HEK293 (cell line): Measurements from ENCODE around the gene SNTG2.

ENCODE experiments used
- CTCF ChIA-PET: fragments of 350-600 bp; formaldehyde crosslinking; extraction: SDS; loops from one replicate; lab custom pipeline; 2021; ENCODE audit warnings: antibody characterized with exemption; lab: Yijun Ruan, JAX
- POLR2A ChIA-PET: fragments of 300-600 bp; formaldehyde crosslinking; extraction: SDS; loops from one replicate; lab custom pipeline; 2020; ENCODE audit warnings: antibody characterized with exemption, inconsistent platforms; lab: Yijun Ruan, JAX
- H3K27ac ChIP-seq: fragments of 200-500 bp; sonication (Bioruptor generic); 2 replicates; pipeline ENCODE4 v1.5.1; 2014; ENCODE audit warnings: low read depth, low read length, control low read depth, inconsistent platforms; ENCODE audit errors: extremely low read depth
- H3K36me3 ChIP-seq, 2 experiments: fragments of 200-500 bp in 1 of 2; sonication (Bioruptor generic) in 1 of 2; 1 replicate in 1 of 2; 2 replicates in 1 of 2; pipeline ENCODE4 v1.5.1; 2014 to 2017; ENCODE audit warnings: inconsistent platforms in 2 of 2, low read length in 2 of 2; ENCODE audit not compliant: control insufficient read depth in 2 of 2, insufficient read depth in 1 of 2
- H3K4me1 ChIP-seq: fragments of 200-500 bp; sonication (Bioruptor generic); 2 replicates; pipeline ENCODE4 v1.5.1; 2014; ENCODE audit warnings: mild to moderate bottlenecking, low read length, inconsistent platforms; ENCODE audit not compliant: control insufficient read depth, insufficient read depth
- H3K4me3 ChIP-seq: 2 replicates; pipeline ENCODE4 v1.5.1; 2011; ENCODE audit warnings: low read depth, mild to moderate bottlenecking, control low read depth, low read length, moderate library complexity
- H3K9me3 ChIP-seq: fragments of 200-500 bp; sonication (Bioruptor generic); 2 replicates; pipeline ENCODE4 v1.5.1; 2014; ENCODE audit warnings: low read depth, low read length, inconsistent platforms; ENCODE audit not compliant: control insufficient read depth, insufficient read depth
- KLF8 ChIP-seq: fragments of 450-650 bp; formaldehyde crosslinking; IDR thresholded peaks from 2 replicates; pipeline ENCODE4 v1.5.1; 2016; ENCODE audit warnings: missing biosample characterization, missing genetic modification characterization
- REPIN1 ChIP-seq: fragments of 450-650 bp; formaldehyde crosslinking; IDR thresholded peaks from 2 replicates; pipeline ENCODE4 v1.5.1; 2017; ENCODE audit warnings: missing biosample characterization, missing genetic modification characterization, low read depth
- SALL2 ChIP-seq: fragments of 450-650 bp; formaldehyde crosslinking; IDR thresholded peaks from 2 replicates; pipeline ENCODE4 v1.5.0; 2017; ENCODE audit warnings: missing biosample characterization, mild to moderate bottlenecking, missing genetic modification characterization, borderline replicate concordance
- ZBTB1 ChIP-seq: fragments of 450-650 bp; formaldehyde crosslinking; IDR thresholded peaks from 2 replicates; pipeline ENCODE4 v1.5.1; 2016; ENCODE audit warnings: missing biosample characterization, missing genetic modification characterization
- ZBTB8A ChIP-seq: fragments of 450-650 bp; formaldehyde crosslinking; IDR thresholded peaks from 2 replicates; pipeline ENCODE4 v1.5.1; 2016; ENCODE audit warnings: missing biosample characterization, missing genetic modification characterization
- ZFHX2 ChIP-seq: fragments of 450-650 bp; formaldehyde crosslinking; conservative IDR thresholded peaks from 2 replicates; pipeline ENCODE4 v1.5.1; 2016; ENCODE audit warnings: missing biosample characterization, missing genetic modification characterization
- ZNF157 ChIP-seq: fragments of 450-650 bp; formaldehyde crosslinking; IDR thresholded peaks from 2 replicates; pipeline ENCODE4 v1.5.1; 2016; ENCODE audit warnings: missing biosample characterization, missing genetic modification characterization
- ZNF211 ChIP-seq: fragments of 450-650 bp; formaldehyde crosslinking; IDR thresholded peaks from 2 replicates; pipeline ENCODE4 v1.5.1; 2016; ENCODE audit warnings: low read depth, missing biosample characterization, missing genetic modification characterization
- ZNF311 ChIP-seq: fragments of 450-650 bp; formaldehyde crosslinking; IDR thresholded peaks from 2 replicates; pipeline ENCODE4 v1.5.1; 2017; ENCODE audit warnings: missing biosample characterization, missing genetic modification characterization, borderline replicate concordance
- ZNF335 ChIP-seq: fragments of 450-650 bp; formaldehyde crosslinking; conservative IDR thresholded peaks from 2 replicates; pipeline ENCODE4 v1.5.1; 2016; ENCODE audit warnings: missing biosample characterization, missing genetic modification characterization
- ZNF366 ChIP-seq: fragments of 450-650 bp; formaldehyde crosslinking; conservative IDR thresholded peaks from 2 replicates; pipeline ENCODE4 v1.5.1; 2016; ENCODE audit warnings: missing biosample characterization, missing genetic modification characterization
- ZNF404 ChIP-seq: fragments of 450-650 bp; formaldehyde crosslinking; IDR thresholded peaks from 2 replicates; pipeline ENCODE4 v1.5.1; 2017; ENCODE audit warnings: missing biosample characterization, missing genetic modification characterization
- ZNF416 ChIP-seq: fragments of 450-650 bp; formaldehyde crosslinking; IDR thresholded peaks from 2 replicates; pipeline ENCODE4 v1.5.1; 2016; ENCODE audit warnings: missing biosample characterization, missing genetic modification characterization
- ZNF426 ChIP-seq: fragments of 450-650 bp; formaldehyde crosslinking; IDR thresholded peaks from 2 replicates; pipeline ENCODE4 v1.5.1; 2017; ENCODE audit warnings: missing biosample characterization, missing genetic modification characterization, mild to moderate bottlenecking, inconsistent platforms, moderate library complexity
- ZNF433 ChIP-seq: fragments of 450-650 bp; formaldehyde crosslinking; IDR thresholded peaks from 2 replicates; pipeline ENCODE4 v1.5.1; 2016; ENCODE audit warnings: missing biosample characterization, missing genetic modification characterization, low read depth
- ZNF501 ChIP-seq: fragments of 450-650 bp; formaldehyde crosslinking; IDR thresholded peaks from 2 replicates; pipeline ENCODE4 v1.5.1; 2016; ENCODE audit warnings: missing biosample characterization, missing genetic modification characterization
- ZNF664 ChIP-seq: fragments of 450-650 bp; formaldehyde crosslinking; IDR thresholded peaks from 2 replicates; pipeline ENCODE4 v1.5.1; 2016; ENCODE audit warnings: missing biosample characterization, missing genetic modification characterization
- ZNF830 ChIP-seq: fragments of 450-650 bp; IDR thresholded peaks from 2 replicates; pipeline ENCODE4 v1.5.0; 2018; ENCODE audit warnings: missing biosample characterization, missing genetic modification characterization, low read depth, mild to moderate bottlenecking, moderate library complexity
- ZSCAN30 ChIP-seq: fragments of 450-650 bp; IDR thresholded peaks from 2 replicates; pipeline ENCODE4 v1.5.1; 2018; ENCODE audit warnings: missing biosample characterization, mild to moderate bottlenecking, missing genetic modification characterization, moderate library complexity
- TF ChIP-seq, protein P1 (sequence below): fragments of 450-650 bp; formaldehyde crosslinking; IDR thresholded peaks from 2 replicates; pipeline ENCODE4 v1.5.1; 2016; ENCODE audit warnings: missing biosample characterization, missing genetic modification characterization, borderline replicate concordance
- TF ChIP-seq, protein P2 (sequence below): fragments of 450-650 bp; formaldehyde crosslinking; IDR thresholded peaks from 2 replicates; pipeline ENCODE4 v1.5.1; 2016; ENCODE audit warnings: missing biosample characterization, missing genetic modification characterization
- TF ChIP-seq, protein P3 (sequence below): fragments of 450-650 bp; formaldehyde crosslinking; IDR thresholded peaks from 2 replicates; pipeline ENCODE4 v1.5.1; 2016; ENCODE audit warnings: missing biosample characterization, missing genetic modification characterization
- TF ChIP-seq, protein P4 (sequence below): fragments of 450-650 bp; formaldehyde crosslinking; IDR thresholded peaks from 2 replicates; pipeline ENCODE4 v1.5.1; 2016; ENCODE audit warnings: missing biosample characterization, missing genetic modification characterization, low read depth

Gene SNTG2

DNA sequence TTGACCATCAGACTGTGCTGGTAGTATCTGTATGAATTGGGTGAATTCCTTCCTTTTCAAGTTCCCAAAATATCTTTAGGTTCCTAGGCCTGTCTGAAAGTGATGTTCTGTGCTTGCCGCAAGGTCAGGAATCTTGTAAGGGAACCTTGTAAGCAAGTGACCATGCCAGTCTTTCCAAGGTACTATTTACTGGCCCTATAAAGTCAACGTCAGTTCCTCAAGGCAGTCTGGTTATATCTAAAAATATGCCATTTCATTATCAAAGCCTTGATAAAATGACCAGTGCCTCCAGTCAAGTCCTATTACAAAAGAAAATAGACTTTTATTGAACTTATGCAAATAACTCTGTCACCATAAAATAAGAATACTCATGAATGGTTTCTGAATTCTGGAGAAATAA lies 374.2 kb downstream of the SNTG2 start (continued):
- no peak for TF ChIP-seq ZNF426

DNA sequence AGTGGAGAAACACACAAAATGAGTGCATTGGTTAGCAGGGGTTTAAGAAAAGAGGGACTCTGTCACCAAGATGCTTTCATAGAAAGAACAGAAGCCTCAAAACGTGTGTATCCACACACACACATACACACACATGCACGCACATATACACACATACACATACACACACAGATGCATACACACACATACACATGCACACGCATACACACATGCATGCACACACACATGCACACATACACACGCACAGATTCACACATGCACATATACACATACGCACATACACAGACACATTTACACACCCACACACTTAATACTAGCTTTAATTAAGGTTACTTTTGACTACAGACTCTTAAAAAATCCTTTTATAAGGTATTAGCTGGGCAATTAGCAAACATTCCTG lies 378.0 kb downstream of the SNTG2 start:
- ChIA-PET POLR2A (no interaction called here), CTCF (interaction anchor here (0.6 kb wide), 1 partner anchor 570 kb away, joined by 3 read pairs; no protein-coding TSS in a partner anchor)
- H3K4me1 ChIP-seq = no peaks in the 10 kb centered on the region
- no peaks in the 10 kb centered on the region for H3K9me3 ChIP-seq
- no peak overlapping the region for H3K27ac ChIP-seq
- H3K36me3 ChIP-seq = no peaks in the 10 kb centered on the region
- no peak overlapping the region for H3K4me3 ChIP-seq
- no peak for TF ChIP-seq ZNF501
- TF ChIP-seq SALL2 (tag by site-specific recombination) = no peak
- no peak for TF ChIP-seq ZNF404 (tag by site-specific recombination)
- TF ChIP-seq ZBTB1 (tag by site-specific recombination) = no peak
- TF ChIP-seq KLF8 (tag by site-specific recombination) = no peak
- TF ChIP-seq, protein P1, sequence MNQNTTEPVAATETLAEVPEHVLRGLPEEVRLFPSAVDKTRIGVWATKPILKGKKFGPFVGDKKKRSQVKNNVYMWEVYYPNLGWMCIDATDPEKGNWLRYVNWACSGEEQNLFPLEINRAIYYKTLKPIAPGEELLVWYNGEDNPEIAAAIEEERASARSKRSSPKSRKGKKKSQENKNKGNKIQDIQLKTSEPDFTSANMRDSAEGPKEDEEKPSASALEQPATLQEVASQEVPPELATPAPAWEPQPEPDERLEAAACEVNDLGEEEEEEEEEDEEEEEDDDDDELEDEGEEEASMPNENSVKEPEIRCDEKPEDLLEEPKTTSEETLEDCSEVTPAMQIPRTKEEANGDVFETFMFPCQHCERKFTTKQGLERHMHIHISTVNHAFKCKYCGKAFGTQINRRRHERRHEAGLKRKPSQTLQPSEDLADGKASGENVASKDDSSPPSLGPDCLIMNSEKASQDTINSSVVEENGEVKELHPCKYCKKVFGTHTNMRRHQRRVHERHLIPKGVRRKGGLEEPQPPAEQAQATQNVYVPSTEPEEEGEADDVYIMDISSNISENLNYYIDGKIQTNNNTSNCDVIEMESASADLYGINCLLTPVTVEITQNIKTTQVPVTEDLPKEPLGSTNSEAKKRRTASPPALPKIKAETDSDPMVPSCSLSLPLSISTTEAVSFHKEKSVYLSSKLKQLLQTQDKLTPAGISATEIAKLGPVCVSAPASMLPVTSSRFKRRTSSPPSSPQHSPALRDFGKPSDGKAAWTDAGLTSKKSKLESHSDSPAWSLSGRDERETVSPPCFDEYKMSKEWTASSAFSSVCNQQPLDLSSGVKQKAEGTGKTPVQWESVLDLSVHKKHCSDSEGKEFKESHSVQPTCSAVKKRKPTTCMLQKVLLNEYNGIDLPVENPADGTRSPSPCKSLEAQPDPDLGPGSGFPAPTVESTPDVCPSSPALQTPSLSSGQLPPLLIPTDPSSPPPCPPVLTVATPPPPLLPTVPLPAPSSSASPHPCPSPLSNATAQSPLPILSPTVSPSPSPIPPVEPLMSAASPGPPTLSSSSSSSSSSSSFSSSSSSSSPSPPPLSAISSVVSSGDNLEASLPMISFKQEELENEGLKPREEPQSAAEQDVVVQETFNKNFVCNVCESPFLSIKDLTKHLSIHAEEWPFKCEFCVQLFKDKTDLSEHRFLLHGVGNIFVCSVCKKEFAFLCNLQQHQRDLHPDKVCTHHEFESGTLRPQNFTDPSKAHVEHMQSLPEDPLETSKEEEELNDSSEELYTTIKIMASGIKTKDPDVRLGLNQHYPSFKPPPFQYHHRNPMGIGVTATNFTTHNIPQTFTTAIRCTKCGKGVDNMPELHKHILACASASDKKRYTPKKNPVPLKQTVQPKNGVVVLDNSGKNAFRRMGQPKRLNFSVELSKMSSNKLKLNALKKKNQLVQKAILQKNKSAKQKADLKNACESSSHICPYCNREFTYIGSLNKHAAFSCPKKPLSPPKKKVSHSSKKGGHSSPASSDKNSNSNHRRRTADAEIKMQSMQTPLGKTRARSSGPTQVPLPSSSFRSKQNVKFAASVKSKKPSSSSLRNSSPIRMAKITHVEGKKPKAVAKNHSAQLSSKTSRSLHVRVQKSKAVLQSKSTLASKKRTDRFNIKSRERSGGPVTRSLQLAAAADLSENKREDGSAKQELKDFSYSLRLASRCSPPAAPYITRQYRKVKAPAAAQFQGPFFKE (tag by site-specific recombination) = no peak
- no peak for TF ChIP-seq ZNF433 (tag by site-specific recombination)
- no peak for TF ChIP-seq ZNF157 (tag by site-specific recombination)
- TF ChIP-seq ZNF211 (tag by site-specific recombination) = no peak

DNA sequence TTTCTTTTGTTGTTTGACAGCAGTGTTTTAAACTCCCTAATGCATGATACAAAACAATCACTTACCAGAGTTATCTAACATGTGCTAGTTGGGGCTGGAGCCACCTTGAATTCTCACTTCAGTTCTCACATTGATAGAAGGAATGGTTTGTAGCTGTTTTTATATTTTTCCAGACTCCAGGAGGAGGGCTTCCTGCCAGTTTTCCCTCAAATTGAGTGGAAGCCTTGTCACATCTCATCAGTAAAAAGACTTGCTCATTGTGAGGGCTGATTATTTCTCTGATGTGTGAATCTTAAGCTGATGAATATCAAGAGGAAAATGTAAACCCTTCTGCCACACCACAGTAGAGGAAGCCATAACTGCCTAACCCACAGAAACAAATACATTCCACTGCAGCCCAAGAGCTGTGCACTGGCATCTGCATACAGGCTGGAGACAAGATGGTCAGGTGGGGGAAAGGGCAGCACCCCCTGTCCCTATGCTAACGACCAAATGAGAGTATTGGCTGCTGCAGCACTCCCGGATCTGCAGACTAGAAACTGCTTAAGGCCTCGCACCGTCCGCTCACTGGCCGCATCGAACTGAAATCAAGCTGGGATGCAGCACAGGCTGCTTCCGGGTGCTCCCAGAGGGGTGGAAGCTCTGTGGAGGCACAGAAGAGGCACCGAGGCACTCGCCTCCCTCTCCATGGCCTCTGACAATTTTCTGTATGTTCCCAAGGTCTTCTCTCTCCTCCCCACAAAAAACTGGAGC lies 388.9 kb downstream of the SNTG2 start:
- ChIA-PET POLR2A (interaction anchor here (1.0 kb wide), 1 partner anchor 8 kb away, joined by 4 read pairs; no protein-coding TSS in a partner anchor), CTCF (no interaction called here)
- Histone ChIP-seq H3K4me3 (no peak overlapping the region), H3K27ac (no peak overlapping the region), H3K36me3 (no peaks in the 10 kb centered on the region), H3K9me3 (no peaks in the 10 kb centered on the region), H3K4me1 (no peaks in the 10 kb centered on the region)
- TF ChIP-seq ZNF830 (tag by site-specific recombination) (no peak), ZSCAN30 (tag by site-specific recombination) (no peak), ZNF311 (tag by site-specific recombination) (no peak), ZFHX2 (tag by site-specific recombination) (no peak), ZNF335 (tag by site-specific recombination) (no peak), REPIN1 (tag by site-specific recombination) (no peak), ZNF416 (tag by site-specific recombination) (no peak), ZNF366 (no peak), ZBTB8A (tag by site-specific recombination) (no peak), ZNF664 (tag by site-specific recombination) (no peak)
- TF ChIP-seq, protein P2, sequence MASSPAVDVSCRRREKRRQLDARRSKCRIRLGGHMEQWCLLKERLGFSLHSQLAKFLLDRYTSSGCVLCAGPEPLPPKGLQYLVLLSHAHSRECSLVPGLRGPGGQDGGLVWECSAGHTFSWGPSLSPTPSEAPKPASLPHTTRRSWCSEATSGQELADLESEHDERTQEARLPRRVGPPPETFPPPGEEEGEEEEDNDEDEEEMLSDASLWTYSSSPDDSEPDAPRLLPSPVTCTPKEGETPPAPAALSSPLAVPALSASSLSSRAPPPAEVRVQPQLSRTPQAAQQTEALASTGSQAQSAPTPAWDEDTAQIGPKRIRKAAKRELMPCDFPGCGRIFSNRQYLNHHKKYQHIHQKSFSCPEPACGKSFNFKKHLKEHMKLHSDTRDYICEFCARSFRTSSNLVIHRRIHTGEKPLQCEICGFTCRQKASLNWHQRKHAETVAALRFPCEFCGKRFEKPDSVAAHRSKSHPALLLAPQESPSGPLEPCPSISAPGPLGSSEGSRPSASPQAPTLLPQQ (tag by site-specific recombination) = no peak
- TF ChIP-seq, protein P3, sequence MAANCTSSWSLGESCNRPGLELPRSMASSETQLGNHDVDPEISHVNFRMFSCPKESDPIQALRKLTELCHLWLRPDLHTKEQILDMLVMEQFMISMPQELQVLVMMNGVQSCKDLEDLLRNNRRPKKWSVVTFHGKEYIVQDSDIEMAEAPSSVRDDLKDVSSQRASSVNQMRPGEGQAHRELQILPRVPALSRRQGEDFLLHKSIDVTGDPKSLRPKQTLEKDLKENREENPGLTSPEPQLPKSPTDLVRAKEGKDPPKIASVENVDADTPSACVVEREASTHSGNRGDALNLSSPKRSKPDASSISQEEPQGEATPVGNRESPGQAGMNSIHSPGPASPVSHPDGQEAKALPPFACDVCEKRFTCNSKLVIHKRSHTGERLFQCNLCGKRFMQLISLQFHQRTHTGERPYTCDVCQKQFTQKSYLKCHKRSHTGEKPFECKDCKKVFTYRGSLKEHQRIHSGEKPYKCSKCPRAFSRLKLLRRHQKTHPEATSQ (tag by site-specific recombination) = no peak
- TF ChIP-seq, protein P4, sequence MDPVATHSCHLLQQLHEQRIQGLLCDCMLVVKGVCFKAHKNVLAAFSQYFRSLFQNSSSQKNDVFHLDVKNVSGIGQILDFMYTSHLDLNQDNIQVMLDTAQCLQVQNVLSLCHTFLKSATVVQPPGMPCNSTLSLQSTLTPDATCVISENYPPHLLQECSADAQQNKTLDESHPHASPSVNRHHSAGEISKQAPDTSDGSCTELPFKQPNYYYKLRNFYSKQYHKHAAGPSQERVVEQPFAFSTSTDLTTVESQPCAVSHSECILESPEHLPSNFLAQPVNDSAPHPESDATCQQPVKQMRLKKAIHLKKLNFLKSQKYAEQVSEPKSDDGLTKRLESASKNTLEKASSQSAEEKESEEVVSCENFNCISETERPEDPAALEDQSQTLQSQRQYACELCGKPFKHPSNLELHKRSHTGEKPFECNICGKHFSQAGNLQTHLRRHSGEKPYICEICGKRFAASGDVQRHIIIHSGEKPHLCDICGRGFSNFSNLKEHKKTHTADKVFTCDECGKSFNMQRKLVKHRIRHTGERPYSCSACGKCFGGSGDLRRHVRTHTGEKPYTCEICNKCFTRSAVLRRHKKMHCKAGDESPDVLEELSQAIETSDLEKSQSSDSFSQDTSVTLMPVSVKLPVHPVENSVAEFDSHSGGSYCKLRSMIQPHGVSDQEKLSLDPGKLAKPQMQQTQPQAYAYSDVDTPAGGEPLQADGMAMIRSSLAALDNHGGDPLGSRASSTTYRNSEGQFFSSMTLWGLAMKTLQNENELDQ (tag by site-specific recombination) = no peak
